Measurements from ENCODE around the gene CERS1.

DNA sequence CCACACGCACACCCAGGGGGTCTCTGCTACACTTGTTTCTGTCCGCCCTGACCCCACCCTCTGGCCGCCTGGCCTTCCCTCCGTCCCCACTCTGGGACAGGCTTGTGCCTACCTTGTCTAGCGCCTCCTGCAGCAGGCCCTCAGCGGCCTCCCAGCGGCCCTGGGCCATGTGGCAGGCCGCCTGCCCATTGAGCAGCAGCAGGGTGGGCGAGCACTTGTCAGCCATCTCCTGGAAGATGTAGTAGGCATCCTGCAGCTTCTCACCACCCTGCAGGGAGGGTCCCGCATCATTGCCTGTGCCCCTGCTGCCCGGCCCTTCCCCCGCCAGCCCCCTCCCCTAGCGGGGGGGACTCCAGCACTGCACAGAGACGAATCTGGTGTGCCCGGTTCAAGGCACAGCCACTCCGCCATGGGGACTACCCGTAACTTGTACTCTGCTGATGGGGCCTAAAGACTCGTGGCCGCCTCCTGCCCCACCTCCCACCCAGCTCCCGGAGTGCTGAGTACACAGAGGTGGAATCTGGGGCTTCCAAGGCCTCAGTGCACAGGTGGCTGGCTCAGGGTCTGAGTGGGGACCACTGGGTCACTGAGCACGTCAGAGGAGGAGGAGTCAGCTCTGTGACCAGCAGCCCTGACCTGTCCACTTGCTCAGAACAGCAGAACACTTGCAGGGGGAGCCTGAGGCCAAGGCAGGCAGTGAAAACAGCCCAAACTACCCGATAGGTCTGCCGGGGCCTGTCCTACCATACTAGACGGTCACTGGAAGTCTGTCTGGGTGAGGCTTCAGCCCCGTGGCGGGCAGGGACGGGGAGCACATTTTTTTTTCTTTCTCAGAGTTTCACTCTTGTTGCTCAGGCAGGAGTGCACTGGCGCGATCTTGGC, 7.4 kb upstream of the CERS1 start:
- TF ChIP-seq, protein P1, sequence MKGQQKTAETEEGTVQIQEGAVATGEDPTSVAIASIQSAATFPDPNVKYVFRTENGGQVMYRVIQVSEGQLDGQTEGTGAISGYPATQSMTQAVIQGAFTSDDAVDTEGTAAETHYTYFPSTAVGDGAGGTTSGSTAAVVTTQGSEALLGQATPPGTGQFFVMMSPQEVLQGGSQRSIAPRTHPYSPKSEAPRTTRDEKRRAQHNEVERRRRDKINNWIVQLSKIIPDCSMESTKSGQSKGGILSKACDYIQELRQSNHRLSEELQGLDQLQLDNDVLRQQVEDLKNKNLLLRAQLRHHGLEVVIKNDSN (IDR thresholded peaks at IDR 0.05), result no peak
- no peak for TF ChIP-seq CEBPB (IDR thresholded peaks at IDR 0.05)
- no peak for TF ChIP-seq TAF1 (IDR thresholded peaks at IDR 0.05; ENCODE audit: low read depth)
- TF ChIP-seq YY1 (IDR thresholded peaks at IDR 0.05; ENCODE audit: low read depth), result no peak
- TF ChIP-seq RAD21 (IDR thresholded peaks at IDR 0.05; ENCODE audit: low read depth), result no peak
- TF ChIP-seq NFIC (IDR thresholded peaks at IDR 0.05), result no peak
- TF ChIP-seq, protein P2, sequence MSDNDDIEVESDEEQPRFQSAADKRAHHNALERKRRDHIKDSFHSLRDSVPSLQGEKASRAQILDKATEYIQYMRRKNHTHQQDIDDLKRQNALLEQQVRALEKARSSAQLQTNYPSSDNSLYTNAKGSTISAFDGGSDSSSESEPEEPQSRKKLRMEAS (IDR thresholded peaks at IDR 0.05), result no peak
- TF ChIP-seq ZBTB7A (IDR thresholded peaks at IDR 0.05; ENCODE audit: low read depth), result 0 out of 2 replicates have a peak, but pooled peaks have one; percentile 46
- TF ChIP-seq, protein P3, sequence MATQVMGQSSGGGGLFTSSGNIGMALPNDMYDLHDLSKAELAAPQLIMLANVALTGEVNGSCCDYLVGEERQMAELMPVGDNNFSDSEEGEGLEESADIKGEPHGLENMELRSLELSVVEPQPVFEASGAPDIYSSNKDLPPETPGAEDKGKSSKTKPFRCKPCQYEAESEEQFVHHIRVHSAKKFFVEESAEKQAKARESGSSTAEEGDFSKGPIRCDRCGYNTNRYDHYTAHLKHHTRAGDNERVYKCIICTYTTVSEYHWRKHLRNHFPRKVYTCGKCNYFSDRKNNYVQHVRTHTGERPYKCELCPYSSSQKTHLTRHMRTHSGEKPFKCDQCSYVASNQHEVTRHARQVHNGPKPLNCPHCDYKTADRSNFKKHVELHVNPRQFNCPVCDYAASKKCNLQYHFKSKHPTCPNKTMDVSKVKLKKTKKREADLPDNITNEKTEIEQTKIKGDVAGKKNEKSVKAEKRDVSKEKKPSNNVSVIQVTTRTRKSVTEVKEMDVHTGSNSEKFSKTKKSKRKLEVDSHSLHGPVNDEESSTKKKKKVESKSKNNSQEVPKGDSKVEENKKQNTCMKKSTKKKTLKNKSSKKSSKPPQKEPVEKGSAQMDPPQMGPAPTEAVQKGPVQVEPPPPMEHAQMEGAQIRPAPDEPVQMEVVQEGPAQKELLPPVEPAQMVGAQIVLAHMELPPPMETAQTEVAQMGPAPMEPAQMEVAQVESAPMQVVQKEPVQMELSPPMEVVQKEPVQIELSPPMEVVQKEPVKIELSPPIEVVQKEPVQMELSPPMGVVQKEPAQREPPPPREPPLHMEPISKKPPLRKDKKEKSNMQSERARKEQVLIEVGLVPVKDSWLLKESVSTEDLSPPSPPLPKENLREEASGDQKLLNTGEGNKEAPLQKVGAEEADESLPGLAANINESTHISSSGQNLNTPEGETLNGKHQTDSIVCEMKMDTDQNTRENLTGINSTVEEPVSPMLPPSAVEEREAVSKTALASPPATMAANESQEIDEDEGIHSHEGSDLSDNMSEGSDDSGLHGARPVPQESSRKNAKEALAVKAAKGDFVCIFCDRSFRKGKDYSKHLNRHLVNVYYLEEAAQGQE (IDR thresholded peaks at IDR 0.05; ENCODE audit: low read depth), result no peak
